Activated naive CD8-positive, alpha-beta T cell treated with anti-CD3 and anti-CD28 coated beads, Interleukin-2, amount 50 U/mL, for 16 hours (primary cell): ENCODE data around the gene TPST1.

ENCODE experiments used
- DNase-seq: peaks from one replicate; pipeline ENCODE4 v3.0.0-alpha.2; 2020; ENCODE audit warnings: low read depth, low spot score

TPST1 gene

DNA sequence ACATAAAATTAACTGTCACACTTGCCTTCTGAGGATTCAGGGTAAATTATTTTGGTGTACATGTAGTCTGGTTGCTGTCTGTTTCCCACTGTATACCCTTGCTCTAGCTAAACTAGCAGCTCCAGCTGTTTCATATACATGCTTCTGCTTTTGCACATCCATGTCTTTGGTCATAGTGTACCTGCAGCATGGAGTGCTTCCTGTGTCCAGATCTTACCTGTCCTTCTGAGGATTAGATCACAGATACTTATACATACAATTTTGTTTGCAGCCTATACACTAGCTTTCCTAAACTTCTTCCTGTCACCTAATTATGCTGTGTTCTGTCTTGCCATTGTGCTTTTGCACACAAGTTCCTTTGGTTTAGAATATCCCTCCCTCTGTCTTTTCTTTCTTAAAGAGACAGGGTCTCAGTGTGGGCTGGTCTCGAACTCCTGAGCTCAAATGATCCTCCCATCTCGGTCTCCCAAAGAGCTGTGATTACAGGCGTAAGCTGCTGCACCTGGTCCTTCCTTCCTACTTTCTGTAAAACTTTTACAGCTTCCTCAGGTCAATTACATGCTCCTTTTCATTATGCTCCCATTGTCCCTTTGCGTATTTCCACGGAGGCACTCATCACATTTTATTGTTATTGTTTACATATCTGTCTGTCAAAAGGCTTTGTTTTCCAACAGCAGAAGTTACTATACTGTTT is 33.8 kb downstream of the TPST1 start:
- DNase-seq: no peak

DNA sequence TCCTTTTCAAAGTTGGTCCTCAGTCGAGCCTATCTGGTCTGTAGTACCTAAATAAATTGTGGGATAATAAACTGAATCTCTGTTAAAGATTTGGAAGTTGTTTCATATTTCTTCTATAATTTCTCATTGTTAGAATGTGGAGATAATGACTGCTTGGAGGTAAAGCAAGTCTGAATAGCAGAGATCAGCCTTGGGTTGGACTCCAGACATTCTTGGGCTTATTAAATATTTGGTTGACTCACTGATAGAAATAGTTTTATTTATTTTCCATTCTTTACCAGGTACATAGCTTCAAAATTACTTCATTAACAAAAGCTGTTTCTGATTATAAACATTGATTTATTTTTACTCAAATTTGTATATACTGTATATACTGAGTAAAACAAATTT is 34.3 kb downstream of the TPST1 start:
- DNase-seq: no peak

DNA sequence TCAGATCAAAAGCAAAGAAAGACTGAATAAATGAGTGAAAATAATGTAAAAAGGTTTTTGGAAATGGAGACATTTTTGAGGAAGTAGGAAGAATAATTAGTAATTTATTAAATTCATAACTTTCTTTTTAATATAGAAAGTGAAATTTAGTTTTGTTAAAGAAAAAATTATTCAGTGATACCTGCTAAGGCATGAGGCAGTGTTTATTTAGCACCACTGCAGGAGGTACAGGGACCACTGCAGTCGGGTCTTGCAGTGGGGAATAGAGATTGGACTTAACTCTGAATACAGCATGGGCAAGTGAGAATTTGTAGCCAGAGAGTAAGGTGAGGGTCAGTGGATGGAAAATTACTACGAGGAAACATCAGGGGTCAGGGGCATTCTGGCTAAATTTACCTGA is 39.9 kb downstream of the TPST1 start:
- no peak for DNase-seq

DNA sequence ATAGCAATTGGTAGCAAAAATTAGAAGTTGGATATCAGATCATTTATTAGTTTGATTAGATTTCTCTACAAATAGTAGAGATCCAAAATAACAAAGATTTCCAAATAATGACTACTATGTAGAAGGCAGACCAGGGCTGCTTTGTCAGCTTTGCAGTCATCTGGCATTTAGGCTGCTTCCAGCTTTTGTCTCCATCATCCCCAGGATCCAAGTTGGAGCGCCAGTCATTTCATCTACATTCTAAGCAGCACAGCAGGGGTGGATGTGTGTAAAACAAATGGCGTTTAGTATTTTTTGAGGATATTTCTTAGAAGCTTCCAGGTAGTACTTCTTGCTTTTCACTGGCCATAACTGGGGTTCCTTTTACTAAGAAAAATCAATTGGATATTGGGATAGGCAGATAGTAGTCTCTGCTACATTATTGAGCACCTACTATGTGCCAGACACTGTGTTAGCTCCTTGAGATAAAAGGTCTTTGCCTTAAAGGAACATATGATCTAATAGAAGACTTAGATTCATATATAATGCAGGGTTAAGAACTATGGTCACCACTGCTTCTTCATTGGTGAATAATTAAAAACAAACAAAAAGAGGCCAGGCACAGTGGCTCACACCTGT is 41.5 kb downstream of the TPST1 start:
- DNase-seq: no peak

DNA sequence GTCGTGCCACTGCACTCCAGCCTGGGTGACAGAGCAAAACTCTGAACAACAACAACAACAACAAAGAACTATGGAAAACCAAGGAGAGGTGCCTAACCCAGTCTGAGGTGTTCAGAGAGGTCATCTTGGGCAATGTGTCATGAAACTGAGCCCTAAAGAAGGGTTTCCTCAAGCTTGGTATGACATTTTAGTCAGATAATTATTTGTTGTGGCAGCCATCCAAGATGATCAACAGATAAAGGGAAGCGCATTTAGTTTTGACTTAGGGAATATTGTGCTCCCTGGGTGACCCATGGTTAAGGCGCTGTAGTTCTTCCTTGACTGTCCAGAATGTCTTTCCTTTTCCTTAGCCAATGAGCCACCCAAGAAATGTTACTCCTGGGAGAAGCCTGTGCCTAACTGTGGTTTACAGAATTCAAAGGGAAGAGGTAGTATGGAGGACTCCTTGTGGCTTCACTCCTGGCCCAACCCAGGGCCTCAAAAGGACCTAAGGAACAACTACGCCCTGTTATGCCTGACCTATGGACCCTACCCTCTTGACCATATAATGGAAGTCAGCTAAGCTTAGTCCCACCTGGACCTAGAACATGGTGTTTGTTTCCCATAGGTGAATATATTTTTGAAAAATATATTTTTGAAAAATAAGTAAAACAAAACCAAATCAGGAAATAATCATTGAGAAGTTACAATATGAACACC is 42.4 kb downstream of the TPST1 start:
- DNase-seq: no peak

DNA sequence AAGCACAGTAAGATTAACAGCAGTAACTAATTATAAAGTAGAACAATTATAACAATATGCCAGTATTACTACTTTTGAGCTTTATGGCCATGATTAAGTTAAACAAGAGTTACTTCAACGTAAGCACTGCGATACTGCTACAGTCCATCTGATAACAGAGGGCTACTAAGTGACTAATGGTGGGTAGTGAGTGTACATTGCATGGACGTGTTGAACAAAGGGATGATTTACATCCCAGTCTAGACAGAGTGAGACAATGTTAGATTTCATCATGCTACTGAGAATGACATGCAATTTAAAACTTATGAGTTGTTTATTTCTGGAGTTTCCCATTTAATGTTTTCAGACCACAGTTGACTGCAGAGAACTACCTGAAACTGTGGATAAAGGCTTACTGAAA is 45.6 kb downstream of the TPST1 start:
- DNase-seq: no peak

DNA sequence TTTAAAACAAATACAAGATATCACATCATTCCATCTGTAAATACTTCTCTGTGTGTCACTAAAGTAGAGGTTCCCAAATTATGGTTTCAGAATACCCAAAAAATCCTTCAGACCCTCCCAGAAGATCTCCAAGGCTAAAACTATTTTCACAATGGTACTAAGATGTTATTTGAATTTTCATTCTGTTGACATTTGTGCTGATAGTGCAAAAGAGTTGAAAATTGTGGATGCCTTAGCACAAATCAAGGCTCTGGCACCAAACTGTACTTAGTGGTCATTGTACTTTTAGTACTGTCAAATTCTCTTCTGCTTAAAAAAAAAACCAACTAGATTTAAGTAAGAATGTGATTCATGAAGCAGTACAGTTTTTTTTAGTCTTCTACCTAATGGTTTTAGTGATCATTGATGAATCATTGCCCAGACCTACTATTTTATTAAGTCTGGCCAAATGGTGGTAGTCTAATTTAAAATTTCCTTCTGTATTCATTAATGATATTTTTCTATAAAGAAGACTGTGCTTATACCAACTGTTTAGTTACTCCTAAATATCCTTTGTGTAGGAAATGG is 50.5 kb downstream of the TPST1 start:
- no peak for DNase-seq

DNA sequence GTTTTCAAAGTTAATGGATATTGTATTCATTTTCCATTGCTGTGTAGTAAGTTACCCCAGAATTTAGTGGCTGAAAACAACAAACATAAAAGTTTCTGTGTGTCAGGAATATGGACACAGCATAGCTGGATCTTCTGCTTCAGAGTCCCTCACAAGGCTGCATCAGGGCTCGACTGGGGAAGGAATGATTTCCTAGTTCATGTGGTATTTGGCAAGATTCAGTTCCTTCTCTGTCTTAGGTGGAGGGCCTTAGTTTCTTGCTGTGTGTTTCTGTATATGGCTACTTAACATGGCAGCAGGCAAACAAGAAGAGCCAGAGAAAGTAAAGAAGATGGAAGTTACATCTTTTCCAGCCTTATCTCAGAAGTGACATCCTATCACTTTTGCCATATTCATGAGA is 51.1 kb downstream of the TPST1 start:
- DNase-seq: no peak

DNA sequence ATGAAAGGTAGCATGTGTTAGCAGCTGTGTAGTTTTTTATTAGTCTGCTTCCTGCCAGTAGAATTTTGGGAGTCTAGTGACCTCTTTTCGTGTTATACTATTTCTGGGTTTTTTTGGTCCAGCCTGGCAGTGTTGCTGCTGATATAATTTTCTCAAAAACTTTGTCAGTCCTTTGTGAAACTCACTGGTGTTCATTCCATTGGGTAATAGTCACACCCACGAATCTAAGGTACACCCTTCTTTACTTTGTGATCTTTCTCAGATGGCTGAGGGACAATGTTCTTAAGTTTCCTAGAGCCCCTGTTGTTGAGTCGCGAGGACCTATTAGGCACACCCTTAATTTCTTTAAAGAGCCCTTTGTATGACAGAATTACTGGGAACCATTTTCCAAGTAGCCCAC is 52.3 kb downstream of the TPST1 start:
- no peak for DNase-seq

DNA sequence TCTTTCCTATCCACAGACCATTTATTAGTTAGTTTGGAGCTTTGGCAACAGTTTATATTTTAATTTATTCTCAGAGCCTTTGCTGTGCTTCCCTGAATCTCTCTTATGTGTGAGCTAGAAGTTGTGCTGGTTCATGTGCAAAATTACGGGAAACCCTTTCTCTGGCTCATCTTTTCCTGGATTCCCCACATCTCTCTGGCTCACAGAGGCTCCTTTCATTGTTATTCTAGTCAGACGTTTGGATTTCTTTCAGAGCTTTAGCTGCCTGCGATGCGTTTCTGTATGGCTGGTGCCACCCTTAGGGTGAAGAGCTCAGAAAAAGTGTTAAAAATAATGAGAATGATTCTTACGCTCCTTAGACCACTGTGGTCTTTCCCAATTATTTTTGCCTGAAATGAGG is 53.3 kb downstream of the TPST1 start:
- DNase-seq: no peak

DNA sequence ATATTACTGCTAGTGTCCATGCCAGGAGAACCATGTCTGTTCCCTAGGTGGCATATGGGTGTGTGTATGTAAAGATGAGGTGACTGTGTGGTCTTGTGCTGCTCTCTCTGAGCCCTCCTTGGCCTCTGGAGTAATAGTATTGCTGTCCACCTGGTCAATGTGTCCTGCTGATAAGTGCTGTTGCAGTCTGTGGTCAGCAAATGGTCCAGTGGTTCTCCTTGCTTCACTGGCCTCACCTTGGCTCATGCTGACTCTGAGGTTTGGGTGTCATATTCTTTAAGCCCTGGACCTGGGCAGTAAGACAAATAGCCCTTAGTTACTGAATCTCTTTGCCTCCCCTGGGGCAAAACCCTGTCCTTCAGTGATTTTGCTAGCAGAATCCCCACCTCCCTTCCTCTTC is 56.8 kb downstream of the TPST1 start:
- DNase-seq: no peak

DNA sequence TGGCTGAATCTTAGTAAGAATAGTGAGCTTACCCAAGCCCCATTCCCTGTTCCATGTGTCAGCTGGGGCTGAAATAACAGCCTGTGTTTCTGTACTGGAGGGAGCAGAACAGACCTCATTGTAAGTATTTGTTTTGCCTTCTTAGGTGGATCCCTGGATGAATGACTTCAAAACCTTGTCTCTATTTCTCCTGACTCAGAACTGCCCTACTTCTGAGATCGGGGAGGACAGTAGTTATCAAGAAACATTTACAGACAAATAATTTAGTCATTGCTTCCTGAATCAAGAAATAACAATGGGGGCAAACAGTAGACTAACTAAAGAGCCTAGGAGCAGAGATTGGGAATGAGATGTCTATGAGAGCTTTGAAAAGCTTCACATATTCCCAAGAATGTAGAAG is 58.8 kb downstream of the TPST1 start:
- DNase-seq: no peak

DNA sequence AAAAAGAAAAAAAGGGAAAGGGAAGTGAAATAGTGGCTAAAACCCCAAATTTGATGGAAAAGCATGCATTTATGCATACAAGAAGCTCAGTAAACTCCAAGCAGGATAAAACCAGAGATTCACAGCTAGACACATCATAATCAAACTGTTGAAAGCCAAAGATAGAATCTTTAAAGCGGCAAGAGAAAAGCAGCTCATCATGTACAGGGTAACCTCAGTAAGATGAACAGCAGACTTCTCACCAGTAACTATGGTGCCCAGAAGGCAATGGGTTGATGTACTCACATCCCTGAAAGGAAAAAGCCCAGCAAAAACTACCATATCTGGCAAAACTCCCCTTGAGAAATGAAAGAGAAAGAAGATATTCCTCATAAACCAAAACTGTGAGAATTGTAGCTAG is 60.4 kb downstream of the TPST1 start:
- no peak for DNase-seq

DNA sequence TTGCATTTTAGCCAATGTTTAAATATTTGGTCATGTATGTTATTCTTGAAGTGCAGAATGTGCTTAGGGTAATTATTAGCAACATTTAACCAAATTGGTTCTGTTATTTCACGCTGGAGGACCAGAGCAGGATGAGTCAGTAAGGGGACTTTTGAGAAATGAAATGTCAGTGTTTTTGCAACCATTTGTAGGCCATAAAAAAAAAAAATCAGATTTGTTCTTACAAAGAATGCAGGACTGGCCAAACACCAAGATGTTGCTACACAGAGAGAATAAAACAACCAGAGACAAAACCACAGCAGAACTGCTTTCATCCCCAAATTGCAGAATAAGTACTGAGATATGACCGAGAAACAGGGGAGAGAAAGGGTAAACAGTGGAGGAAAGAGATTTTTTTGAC is 62.1 kb downstream of the TPST1 start:
- DNase-seq: no peak

DNA sequence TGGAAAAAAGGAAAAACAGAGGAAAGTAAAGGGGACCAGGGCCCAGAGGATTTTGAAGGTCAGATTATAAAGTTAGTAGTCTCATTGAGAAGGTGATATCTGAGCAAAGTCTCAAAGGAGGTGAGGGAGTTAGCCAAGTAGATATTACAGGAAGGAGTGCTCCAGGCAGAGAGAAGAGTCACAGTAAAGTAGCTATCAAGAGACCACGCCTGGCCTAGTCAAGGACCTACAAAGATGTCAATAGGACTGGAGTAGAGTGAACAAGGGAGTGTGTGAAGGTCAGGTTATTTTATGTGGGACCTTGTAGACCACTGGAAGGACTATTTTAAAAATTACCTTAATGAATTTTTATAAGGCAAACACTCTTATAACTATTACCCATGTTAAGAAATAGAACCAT is 64.8 kb downstream of the TPST1 start:
- no peak for DNase-seq

DNA sequence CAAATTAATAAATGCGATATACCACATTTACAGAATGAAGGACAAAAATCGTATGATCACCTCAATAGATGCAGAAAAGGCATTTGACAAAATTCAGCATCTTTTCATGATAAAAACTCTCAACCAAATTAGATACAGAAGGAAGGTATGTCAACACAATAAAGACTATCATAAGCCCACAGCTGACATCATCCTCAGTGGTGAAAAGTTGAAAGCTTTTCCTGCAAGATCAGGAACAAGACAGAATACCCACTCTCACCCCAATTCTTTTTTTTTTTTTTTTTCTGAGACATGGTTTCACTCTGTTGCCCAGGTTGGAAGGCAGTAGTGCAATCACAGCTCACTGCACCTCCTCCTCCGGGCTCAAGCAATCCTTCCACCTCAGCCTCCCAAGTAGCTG is 67.2 kb downstream of the TPST1 start:
- no peak for DNase-seq

DNA sequence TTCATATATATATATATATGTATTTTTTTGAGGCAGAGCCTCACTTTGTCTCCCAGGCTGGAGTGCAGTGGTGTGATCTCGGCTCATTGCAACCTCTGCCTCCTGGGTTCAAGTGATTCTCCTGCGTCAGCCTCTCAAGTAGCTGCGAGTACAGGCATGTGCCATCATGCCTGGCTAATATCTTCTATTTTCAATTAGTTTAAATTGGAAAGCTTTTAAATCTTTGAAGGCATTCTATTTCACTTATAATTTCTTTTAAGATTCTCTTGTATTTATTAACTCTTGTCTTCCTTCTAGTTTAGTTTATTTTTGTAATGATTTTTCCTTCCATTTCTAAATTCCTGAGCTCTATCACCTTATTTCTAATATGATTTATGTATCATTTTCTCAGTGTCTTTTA is 71.2 kb downstream of the TPST1 start:
- DNase-seq: no peak

DNA sequence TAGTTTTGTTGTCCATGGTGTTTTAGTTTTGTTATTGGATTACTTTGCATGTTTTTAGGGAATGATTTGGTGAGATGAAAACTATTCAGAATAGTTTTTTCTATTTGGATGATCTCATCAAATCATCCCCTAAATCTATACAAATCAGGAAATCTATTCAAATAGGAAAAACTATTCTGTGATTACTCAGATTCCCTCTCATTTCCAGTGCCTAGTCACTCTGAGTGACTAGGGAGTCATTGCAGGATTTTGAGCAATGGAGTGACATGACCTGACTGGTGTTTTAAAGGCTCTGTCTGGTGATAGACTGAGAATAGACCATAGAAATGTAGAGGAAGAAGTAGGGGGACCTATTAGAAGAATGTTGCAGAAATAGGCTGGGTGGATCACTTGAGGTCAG is 72.4 kb downstream of the TPST1 start:
- no peak for DNase-seq

DNA sequence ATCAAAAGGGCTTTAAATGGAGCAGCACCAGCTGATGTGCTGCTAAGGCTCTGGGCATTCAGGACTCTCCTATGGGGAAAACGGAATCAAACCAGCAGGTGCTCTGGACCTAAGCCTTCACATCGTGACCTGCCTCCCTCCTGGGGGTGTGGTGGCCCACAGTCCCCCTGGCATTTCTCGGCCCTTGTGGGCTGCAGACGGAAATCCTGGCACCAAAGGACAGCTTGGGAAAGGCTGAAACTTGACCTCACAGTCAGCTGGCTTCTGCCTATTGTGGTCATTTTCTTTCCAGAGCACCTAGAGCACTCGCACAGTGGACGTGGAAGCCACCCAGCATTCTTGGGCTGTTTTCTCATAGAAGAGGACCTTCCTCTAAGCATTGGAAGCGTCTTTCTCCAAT is 74.8 kb downstream of the TPST1 start:
- no peak for DNase-seq

DNA sequence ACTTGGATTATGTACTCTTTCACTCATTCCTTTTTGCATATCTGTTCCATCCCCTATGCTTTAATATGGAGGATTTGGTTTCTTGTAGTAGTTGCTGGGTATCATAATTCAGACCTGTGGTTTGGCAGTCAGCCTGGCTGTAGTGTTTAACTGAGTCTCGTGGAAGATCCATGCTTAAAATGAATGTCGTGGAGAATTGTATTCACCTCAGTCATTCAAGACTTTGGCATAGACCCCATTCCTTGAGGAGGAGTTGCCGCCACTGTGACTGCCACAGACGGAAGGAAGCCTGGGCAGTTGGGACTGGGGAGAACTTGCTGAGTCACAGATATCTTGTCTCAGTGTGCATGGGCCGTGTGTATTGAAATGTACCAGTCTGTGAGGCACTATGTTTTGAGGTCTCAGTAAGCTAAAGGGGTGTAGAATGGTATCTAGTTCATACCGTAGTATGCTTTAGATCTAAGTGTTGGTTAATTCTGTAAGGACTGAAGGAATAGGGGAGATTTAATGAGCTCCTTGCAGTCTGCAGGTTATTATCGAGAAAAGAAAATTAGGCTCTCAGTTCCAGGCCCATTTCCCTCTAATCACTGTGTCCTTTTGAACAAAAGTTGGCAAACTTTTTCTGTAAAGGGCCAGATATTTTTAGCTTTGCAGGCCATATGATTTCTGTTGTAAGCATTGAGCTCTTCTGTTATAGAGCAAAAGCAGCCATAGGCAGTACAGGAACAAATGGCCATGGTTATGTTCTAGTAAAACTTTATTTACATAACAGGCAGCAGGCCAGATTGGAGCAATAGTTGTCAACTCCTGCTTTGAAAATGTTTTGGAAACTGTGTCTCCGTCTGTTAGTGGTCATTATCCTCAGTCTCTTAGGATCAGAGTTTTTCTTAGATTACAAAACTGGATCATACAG is 76.8 kb downstream of the TPST1 start:
- DNase-seq: no peak

DNA sequence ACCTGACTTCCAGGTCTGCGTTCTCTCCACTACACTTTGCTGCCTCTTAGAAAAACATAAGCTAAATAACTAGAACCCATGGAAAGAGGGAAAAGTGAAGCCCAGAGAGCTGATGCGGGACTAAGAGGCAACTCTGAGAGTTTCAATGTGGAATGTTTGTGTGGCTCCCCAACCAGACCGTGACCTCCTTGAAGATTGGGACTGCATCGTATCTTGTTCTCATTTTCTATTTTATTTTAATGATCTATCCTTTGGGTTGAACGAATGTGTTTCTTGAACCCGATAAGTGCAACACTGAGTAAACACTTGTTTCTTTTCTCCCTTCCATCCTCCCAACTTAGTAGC is 77.4 kb downstream of the TPST1 start:
- DNase-seq: no peak
